ENCODE results near the gene RPA1.
A peak's percentile ranks its signal among the peaks of the same experiment; 100 is the strongest.
"Not testable (repeated sequence)": the region's sequence is repeated elsewhere in the genome, so short reads cannot be mapped to it uniquely, and the experiment has no call there.

Gene RPA1

GRCh38 chr17:1880851-1881630 is 51.2 kb downstream of the RPA1 start:
- peak; percentile 58 for DNase-seq

- DNase-seq = peak; percentile 39
Observed at GRCh38 chr17:1882836-1883235, 53.0 kb downstream of the RPA1 start.

- no peak for DNase-seq
Observed at GRCh38 chr17:1883536-1883935, 53.7 kb downstream of the RPA1 start.

- DNase-seq = no peak
Observed at GRCh38 chr17:1888741-1889140, 58.9 kb downstream of the RPA1 start.

GRCh38 chr17:1890758-1891450 is 61.1 kb downstream of the RPA1 start:
- no peak for DNase-seq

- no peak for DNase-seq
Observed at GRCh38 chr17:1894753-1895339, 65.0 kb downstream of the RPA1 start.

- not testable (repeated sequence) for DNase-seq
Observed at GRCh38 chr17:1895479-1895878, 65.7 kb downstream of the RPA1 start.

GRCh38 chr17:1896243-1897104 is 66.7 kb downstream of the RPA1 start:
- DNase-seq = no peak

- peak; percentile 65 for DNase-seq
Observed at GRCh38 chr17:1897105-1897656, 67.4 kb downstream of the RPA1 start.

- DNase-seq = no peak
Observed at GRCh38 chr17:1898332-1898731, 68.5 kb downstream of the RPA1 start.

- no peak for DNase-seq
Observed at GRCh38 chr17:1898872-1899271, 69.1 kb downstream of the RPA1 start.

GRCh38 chr17:1899403-1900000 is 69.7 kb downstream of the RPA1 start:
- DNase-seq = no peak

- no peak for DNase-seq
Observed at GRCh38 chr17:1904273-1905182, 74.7 kb downstream of the RPA1 start.

GRCh38 chr17:1905190-1905913 is 75.5 kb downstream of the RPA1 start:
- peak; percentile 78 for DNase-seq

- peak; percentile 44 for DNase-seq
Observed at GRCh38 chr17:1906662-1907101, 76.9 kb downstream of the RPA1 start.

- DNase-seq = peak; percentile 51
Observed at GRCh38 chr17:1907216-1907631, 77.4 kb downstream of the RPA1 start.

GRCh38 chr17:1907909-1908698 is 78.3 kb downstream of the RPA1 start:
- DNase-seq = peak; percentile 77

- DNase-seq = peak; percentile 88
Observed at GRCh38 chr17:1908699-1909309, 79.0 kb downstream of the RPA1 start.

GRCh38 chr17:1909985-1910384 is 80.2 kb downstream of the RPA1 start:
- no peak for DNase-seq
